PC-9 (cell line): ENCODE results near the gene HSPB7. TPM values are rescaled to one million over a fixed set of nuclear protein-coding genes. Genes with fewer than 3 reads are reported as not detected.
"Not testable (repeated sequence)": the region's sequence is repeated elsewhere in the genome, so short reads cannot be mapped to it uniquely, and the experiment has no call there.

Experiments used
- BruUV-seq: library from RNA; stranded (reverse); fragments of 400-500 nt; replicated peaks from 2 replicates; lab custom pipeline; 2021; lab: Mats Ljungman, UMichigan
- CTCF ChIA-PET: fragments of 300-600 bp; sonication (Branson Sonifier 250); formaldehyde crosslinking; loops from one replicate; lab custom pipeline; 2022; ENCODE audit warnings: antibody characterized with exemption; lab: Charles Lee
- POLR2A ChIA-PET: fragments of 300-600 bp; sonication (Branson Sonifier 250); formaldehyde crosslinking; loops from one replicate; lab custom pipeline; 2022; ENCODE audit warnings: antibody characterized with exemption; ENCODE audit not compliant: unreplicated experiment; lab: Charles Lee
- DNase-seq, 2 experiments: peaks; one replicate each; pipeline versions ENCODE4 v3.0.0 to v3.0.0-alpha.2; 2015 to 2022; ENCODE audit warnings: mixed read lengths in 1 of 2
- H2AFZ ChIP-seq: fragments of 200-600 bp; sonication (generic); 2 replicates; pipeline ENCODE4 v1.8.1; 2017; ENCODE audit warnings: antibody characterized with exemption
- H3F3A ChIP-seq: fragments of 200-600 bp; sonication (generic); 2 replicates; pipeline ENCODE4 v1.8.1; 2017; ENCODE audit warnings: antibody characterized with exemption, mild to moderate bottlenecking, low read depth; ENCODE audit not compliant: insufficient read depth
- H3K27ac ChIP-seq: fragments of 200-600 bp; sonication (generic); 2 replicates; pipeline ENCODE4 v1.6.1; 2016; ENCODE audit warnings: mixed run types
- H3K27me3 ChIP-seq: fragments of 200-600 bp; sonication (generic); 2 replicates; pipeline ENCODE4 v1.6.1; 2016; ENCODE audit warnings: low read depth, mixed run types; ENCODE audit not compliant: insufficient read depth
- H3K36me3 ChIP-seq: fragments of 200-600 bp; sonication (generic); 2 replicates; pipeline ENCODE4 v1.6.1; 2016; ENCODE audit warnings: low read depth, mixed run types
- H3K4me1 ChIP-seq: fragments of 200-600 bp; sonication (generic); replicated peaks from 2 replicates; pipeline ENCODE4 v1.6.1; 2016; ENCODE audit warnings: mixed run types; ENCODE audit not compliant: insufficient read depth
- H3K4me2 ChIP-seq: fragments of 200-600 bp; sonication (generic); 2 replicates; pipeline ENCODE4 v1.6.1; 2017; ENCODE audit warnings: mixed run types
- H3K4me3 ChIP-seq: fragments of 200-600 bp; sonication (generic); 2 replicates; pipeline ENCODE4 v1.6.1; 2016; ENCODE audit warnings: mixed run types
- H3K79me2 ChIP-seq: fragments of 200-600 bp; sonication (generic); 2 replicates; pipeline ENCODE4 v1.6.1; 2017; ENCODE audit warnings: low read depth, mixed run types
- H3K9me2 ChIP-seq: fragments of 200-600 bp; sonication (generic); 2 replicates; pipeline ENCODE4 v1.8.1; 2017; ENCODE audit warnings: mild to moderate bottlenecking; ENCODE audit not compliant: insufficient read depth
- H3K9me3 ChIP-seq: fragments of 200-600 bp; sonication (generic); 2 replicates; pipeline ENCODE4 v1.8.1; 2016; ENCODE audit warnings: low read depth; ENCODE audit not compliant: insufficient read depth
- H4K20me1 ChIP-seq: fragments of 200-600 bp; sonication (generic); 2 replicates; pipeline ENCODE4 v1.8.1; 2017; ENCODE audit not compliant: insufficient read depth
- EZH2 ChIP-seq: fragments of 200-600 bp; sonication (generic); IDR thresholded peaks from 2 replicates; pipeline ENCODE4 v1.8.0; 2017; ENCODE audit warnings: antibody characterized with exemption, low read depth
- intact Hi-C: fragments of 100-400 bp; cut with micrococcal nuclease; formaldehyde crosslinking; loops from one replicate; pipeline ENCODE4 v1.10.0; 2022; ENCODE audit not compliant: unreplicated experiment
- total RNA-seq: library from RNA; stranded (reverse); gene quantifications from 2 replicates; pipeline ENCODE4 v1.2.3, GENCODE V29; 2021
- TF ChIP-seq, protein P1 (sequence below): fragments of 200-600 bp; sonication (generic); conservative IDR thresholded peaks from 2 replicates; pipeline ENCODE4 v1.6.1; 2017; ENCODE audit warnings: mixed run types, antibody characterized with exemption, mild to moderate bottlenecking, moderate library complexity

The HSPB7 gene
- total RNA-seq, 1 experiment from 2014 or later = not detected

GRCh38 chr1:16023050-16023653 is 5.3 kb upstream of the HSPB7 start:
- POLR2A ChIA-PET = no interaction called here
- BruUV-seq = no TSS peak
- TF ChIP-seq, protein P1, sequence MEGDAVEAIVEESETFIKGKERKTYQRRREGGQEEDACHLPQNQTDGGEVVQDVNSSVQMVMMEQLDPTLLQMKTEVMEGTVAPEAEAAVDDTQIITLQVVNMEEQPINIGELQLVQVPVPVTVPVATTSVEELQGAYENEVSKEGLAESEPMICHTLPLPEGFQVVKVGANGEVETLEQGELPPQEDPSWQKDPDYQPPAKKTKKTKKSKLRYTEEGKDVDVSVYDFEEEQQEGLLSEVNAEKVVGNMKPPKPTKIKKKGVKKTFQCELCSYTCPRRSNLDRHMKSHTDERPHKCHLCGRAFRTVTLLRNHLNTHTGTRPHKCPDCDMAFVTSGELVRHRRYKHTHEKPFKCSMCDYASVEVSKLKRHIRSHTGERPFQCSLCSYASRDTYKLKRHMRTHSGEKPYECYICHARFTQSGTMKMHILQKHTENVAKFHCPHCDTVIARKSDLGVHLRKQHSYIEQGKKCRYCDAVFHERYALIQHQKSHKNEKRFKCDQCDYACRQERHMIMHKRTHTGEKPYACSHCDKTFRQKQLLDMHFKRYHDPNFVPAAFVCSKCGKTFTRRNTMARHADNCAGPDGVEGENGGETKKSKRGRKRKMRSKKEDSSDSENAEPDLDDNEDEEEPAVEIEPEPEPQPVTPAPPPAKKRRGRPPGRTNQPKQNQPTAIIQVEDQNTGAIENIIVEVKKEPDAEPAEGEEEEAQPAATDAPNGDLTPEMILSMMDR = no peak
- no peak for TF ChIP-seq EZH2
- Histone ChIP-seq H3K27ac (no peak overlapping the region), H3K4me3 (no peak overlapping the region), H3K27me3 (no peaks in the 10 kb centered on the region), H3K9me3 (no peaks in the 10 kb centered on the region), H3K79me2 (no peaks in the 10 kb centered on the region), H3F3A (0 out of 2 replicates have a peak, but pooled peaks cover 3% of the 10 kb centered on the region), H3K36me3 (no peaks in the 10 kb centered on the region), H3K4me2 (no peak overlapping the region), H2AFZ (no peak overlapping the region), H3K9me2 (no peaks in the 10 kb centered on the region), H3K4me1 (no peaks in the 10 kb centered on the region), H4K20me1 (no peaks in the 10 kb centered on the region)
- intact Hi-C loops = no loop called here
- DNase-seq = no peak
- CTCF ChIA-PET = no interaction called here

DNA sequence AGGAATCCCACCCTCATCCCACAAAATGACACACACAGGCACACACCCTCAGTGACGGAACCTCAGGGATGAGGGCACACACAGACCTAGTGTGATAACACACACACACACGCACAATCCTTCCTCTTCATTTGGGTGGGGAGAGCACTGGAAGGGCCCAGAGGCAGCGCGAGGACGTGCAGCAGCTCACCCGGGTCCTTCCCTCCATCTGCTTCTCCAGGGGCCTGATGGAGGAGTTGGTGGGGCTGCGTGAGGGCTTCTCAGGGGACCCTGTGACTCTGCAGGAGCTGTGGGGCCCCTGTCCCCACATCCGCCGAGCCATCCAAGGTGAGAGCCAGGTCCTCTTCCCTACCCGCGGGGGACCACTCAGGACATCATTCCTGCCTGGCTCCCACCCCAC is 4.5 kb upstream of the HSPB7 start:
- ChIA-PET CTCF (no interaction called here), POLR2A (no interaction called here)
- 0 out of 2 replicates have a peak, but pooled peaks cover 3% of the 10 kb centered on the region for H3F3A ChIP-seq
- no TSS peak for BruUV-seq
- no peaks in the 10 kb centered on the region for H4K20me1 ChIP-seq
- no peaks in the 10 kb centered on the region for H3K36me3 ChIP-seq
- no peak overlapping the region for H3K27ac ChIP-seq
- TF ChIP-seq, protein P1 = no peak
- TF ChIP-seq EZH2 = no peak
- no peaks in the 10 kb centered on the region for H3K4me1 ChIP-seq
- no peak for DNase-seq
- intact Hi-C loops = no loop called here
- H3K4me3 ChIP-seq = no peak overlapping the region
- H3K27me3 ChIP-seq = no peaks in the 10 kb centered on the region
- H3K4me2 ChIP-seq = no peak overlapping the region
- no peaks in the 10 kb centered on the region for H3K9me2 ChIP-seq
- H3K79me2 ChIP-seq = no peaks in the 10 kb centered on the region
- H3K9me3 ChIP-seq = no peaks in the 10 kb centered on the region
- H2AFZ ChIP-seq = no peak overlapping the region

GRCh38 chr1:16021681-16022080 is 3.8 kb upstream of the HSPB7 start, which contains the start of gene CLCNKA:
CLCNKA (plus strand) TSS chr1:16022036; CDS start chr1:16022620, 584 bp downstream.
- no peak within 1 kb of the TSS for H3K27ac ChIP-seq
- DNase-seq = no peak
- no TSS peak for BruUV-seq
- no peaks in the 10 kb centered on the region for H3K27me3 ChIP-seq
- H3K4me2 ChIP-seq = no peak within 1 kb of the TSS
- POLR2A ChIA-PET = no interaction called here
- H3K4me1 ChIP-seq = no peaks in the 10 kb centered on the region
- CTCF ChIA-PET = no interaction called here
- TF ChIP-seq, protein P1 = no peak
- TF ChIP-seq EZH2 = no peak
- intact Hi-C loops = no loop called here
- H3F3A ChIP-seq = 0 out of 2 replicates have a peak, but pooled peaks cover 3% of the 10 kb centered on the region
- H3K4me3 ChIP-seq = no peak within 1 kb of the TSS
- no peaks in the 10 kb centered on the region for H3K9me2 ChIP-seq
- H3K9me3 ChIP-seq = no peaks in the 10 kb centered on the region
- H3K36me3 ChIP-seq = no peaks in the 10 kb centered on the region
- no peaks in the 10 kb centered on the region for H3K79me2 ChIP-seq
- no peaks in the 10 kb centered on the region for H4K20me1 ChIP-seq
- H2AFZ ChIP-seq = no peak within 1 kb of the TSS

DNA sequence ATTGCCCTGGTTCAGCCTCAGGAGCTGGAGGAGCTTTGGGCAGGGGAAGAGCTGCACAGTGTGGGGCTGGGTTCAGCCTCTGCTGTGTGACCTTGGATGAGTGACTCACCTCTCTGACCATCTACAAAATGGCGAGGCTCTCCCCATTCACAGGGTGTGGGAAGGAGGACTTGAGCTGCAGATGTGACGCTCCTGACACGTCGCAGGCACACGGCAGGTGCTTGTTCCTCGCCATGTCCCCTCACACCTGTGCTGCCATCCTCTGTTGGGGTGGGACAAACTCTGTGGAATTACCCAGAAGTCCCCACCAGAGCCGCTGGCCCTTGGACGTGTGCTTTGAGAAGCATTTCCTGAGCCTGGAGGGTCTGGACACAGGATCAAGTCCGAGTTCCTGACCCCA is 3.0 kb upstream of the HSPB7 start:
- H3K27ac ChIP-seq, H3K79me2 ChIP-seq, H3K4me2 ChIP-seq, DNase-seq, POLR2A ChIA-PET, H3K4me1 ChIP-seq, CTCF ChIA-PET, H4K20me1 ChIP-seq, BruUV-seq, H3K36me3 ChIP-seq, H3K9me3 ChIP-seq, H3K4me3 ChIP-seq, H3K27me3 ChIP-seq, H3F3A ChIP-seq, H3K9me2 ChIP-seq, intact Hi-C loops, H2AFZ ChIP-seq: not testable (repeated sequence)
